SK-N-SH treated with all-trans-retinoic acid at 6 μM for 48 hours (cell line): Measurements from ENCODE around the gene HEPHL1.

Source experiments
- ARNTL ChIP-seq: fragments of 450-650 bp; formaldehyde crosslinking; IDR thresholded peaks from 2 replicates; pipeline ENCODE4 v1.5.0; 2020; ENCODE audit warnings: low read depth, mild to moderate bottlenecking, moderate library complexity, borderline replicate concordance
- CREB5 ChIP-seq: fragments of 250-450 bp; sonication (Bioruptor Pico); IDR thresholded peaks from 2 replicates; pipeline ENCODE4 v1.5.1; 2020; ENCODE audit warnings: low read depth, mild to moderate bottlenecking, moderate library complexity
- CSDC2 ChIP-seq: fragments of 250-450 bp; sonication (Bioruptor Pico); IDR thresholded peaks from 2 replicates; pipeline ENCODE4 v1.5.0; 2020; ENCODE audit warnings: mild to moderate bottlenecking, moderate library complexity
- CSRNP3 ChIP-seq: fragments of 250-450 bp; sonication (Bioruptor Pico); IDR thresholded peaks from 2 replicates; pipeline ENCODE4 v1.5.1; 2021; ENCODE audit warnings: mild to moderate bottlenecking, moderate library complexity
- ESRRG ChIP-seq: fragments of 250-450 bp; sonication (Bioruptor Pico); IDR thresholded peaks from 2 replicates; pipeline ENCODE4 v1.6.1; 2021; ENCODE audit warnings: mild to moderate bottlenecking
- PATZ1 ChIP-seq: fragments of 250-450 bp; sonication (Bioruptor Pico); IDR thresholded peaks from 2 replicates; pipeline ENCODE4 v1.8.0; 2020; ENCODE audit warnings: mild to moderate bottlenecking, moderate library complexity, borderline replicate concordance
- RARB ChIP-seq: fragments of 250-450 bp; sonication (Bioruptor Pico); IDR thresholded peaks from 2 replicates; pipeline ENCODE4 v1.8.0; 2021; ENCODE audit warnings: mild to moderate bottlenecking, moderate library complexity
- TCF4 ChIP-seq: fragments of 250-450 bp; sonication (Bioruptor Pico); IDR thresholded peaks from 2 replicates; pipeline ENCODE4 v1.8.0; 2021; ENCODE audit warnings: mild to moderate bottlenecking, moderate library complexity, borderline replicate concordance
- ZNF565 ChIP-seq: fragments of 450-650 bp; formaldehyde crosslinking; conservative IDR thresholded peaks from 2 replicates; pipeline ENCODE4 v1.5.0; 2020; ENCODE audit warnings: low read depth, mild to moderate bottlenecking, moderate library complexity

- TF ChIP-seq PATZ1 (CRISPR knock-in tag) (no peak), ARNTL (CRISPR knock-in tag) (no peak), CSDC2 (CRISPR knock-in tag) (no peak), ESRRG (no peak), RARB (CRISPR knock-in tag) (no peak), CSRNP3 (no peak), TCF4 (CRISPR knock-in tag) (no peak), CREB5 (CRISPR knock-in tag) (no peak), ZNF565 (CRISPR knock-in tag) (no peak)
Observed at GRCh38 chr11:94145431-94145830, 124.3 kb downstream of the HEPHL1 start.
